ENCODE measurements around the gene RPL26.
A peak's percentile ranks its signal among the peaks of the same experiment; 100 is the strongest.

- TF ChIP-seq, protein P1, sequence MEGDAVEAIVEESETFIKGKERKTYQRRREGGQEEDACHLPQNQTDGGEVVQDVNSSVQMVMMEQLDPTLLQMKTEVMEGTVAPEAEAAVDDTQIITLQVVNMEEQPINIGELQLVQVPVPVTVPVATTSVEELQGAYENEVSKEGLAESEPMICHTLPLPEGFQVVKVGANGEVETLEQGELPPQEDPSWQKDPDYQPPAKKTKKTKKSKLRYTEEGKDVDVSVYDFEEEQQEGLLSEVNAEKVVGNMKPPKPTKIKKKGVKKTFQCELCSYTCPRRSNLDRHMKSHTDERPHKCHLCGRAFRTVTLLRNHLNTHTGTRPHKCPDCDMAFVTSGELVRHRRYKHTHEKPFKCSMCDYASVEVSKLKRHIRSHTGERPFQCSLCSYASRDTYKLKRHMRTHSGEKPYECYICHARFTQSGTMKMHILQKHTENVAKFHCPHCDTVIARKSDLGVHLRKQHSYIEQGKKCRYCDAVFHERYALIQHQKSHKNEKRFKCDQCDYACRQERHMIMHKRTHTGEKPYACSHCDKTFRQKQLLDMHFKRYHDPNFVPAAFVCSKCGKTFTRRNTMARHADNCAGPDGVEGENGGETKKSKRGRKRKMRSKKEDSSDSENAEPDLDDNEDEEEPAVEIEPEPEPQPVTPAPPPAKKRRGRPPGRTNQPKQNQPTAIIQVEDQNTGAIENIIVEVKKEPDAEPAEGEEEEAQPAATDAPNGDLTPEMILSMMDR (IDR thresholded peaks at IDR 0.05): peak; percentile 98 to 99 (median 98)
- TF ChIP-seq POLR2A (IDR thresholded peaks at IDR 0.05): peak; percentile 76 to 80
Measured at GRCh38 chr17:8383143-8383822, at the start of gene RPL26.

All from Peyer's patch (tissue), 4 donors.